Astrocyte (in vitro differentiated cells and primary cell): ENCODE data around the gene MORC2. TPM values are rescaled to one million over a fixed set of nuclear protein-coding genes. Genes with fewer than 3 reads are reported as not detected.

Source experiments
- DNase-seq: peaks from one replicate; pipeline ENCODE4 v3.0.0-alpha.2; 2010; ENCODE audit warnings: low read depth
- FAIRE-seq: peaks from 2 replicates; lab custom pipeline; 2011; peaks lifted over from hg19 to GRCh38; lab: Jason Lieb, UNC
- H2AFZ ChIP-seq: 2 replicates; pipeline ENCODE4 v1.6.0; 2012; ENCODE audit warnings: low read depth, low read length, inconsistent platforms
- H3K27ac ChIP-seq: 2 replicates; pipeline ENCODE4 v1.5.1; 2011; ENCODE audit warnings: low read depth, low read length, inconsistent platforms
- H3K27me3 ChIP-seq: 2 replicates; pipeline ENCODE4 v1.6.0; 2011; ENCODE audit warnings: low read length, inconsistent platforms; ENCODE audit not compliant: insufficient read depth
- H3K36me3 ChIP-seq: 2 replicates; pipeline ENCODE4 v1.5.1; 2011; ENCODE audit warnings: low read length, inconsistent platforms; ENCODE audit not compliant: insufficient read depth
- H3K4me1 ChIP-seq: 2 replicates; pipeline ENCODE4 v1.5.1; 2011; ENCODE audit warnings: low read length, inconsistent platforms; ENCODE audit not compliant: insufficient read depth
- H3K4me2 ChIP-seq: 2 replicates; pipeline ENCODE4 v1.6.0; 2012; ENCODE audit warnings: low read length, inconsistent platforms
- H3K4me3 ChIP-seq: 2 replicates; pipeline ENCODE4 v1.5.1; 2011; ENCODE audit warnings: low read depth, mild to moderate bottlenecking, low read length, inconsistent platforms; ENCODE audit not compliant: insufficient read depth
- H3K79me2 ChIP-seq: 2 replicates; pipeline ENCODE4 v1.6.0; 2012; ENCODE audit warnings: mild to moderate bottlenecking, low read length, inconsistent platforms; ENCODE audit not compliant: insufficient read depth
- H3K9ac ChIP-seq: 2 replicates; pipeline ENCODE4 v1.6.0; 2012; ENCODE audit warnings: mild to moderate bottlenecking, low read length, inconsistent platforms
- H3K9me3 ChIP-seq: 2 replicates; pipeline ENCODE4 v1.5.1; 2012; ENCODE audit warnings: low read depth, mild to moderate bottlenecking, low read length, inconsistent platforms; ENCODE audit not compliant: insufficient read depth
- H4K20me1 ChIP-seq: 2 replicates; pipeline ENCODE4 v1.6.0; 2012; ENCODE audit warnings: low read length, inconsistent platforms; ENCODE audit not compliant: insufficient read depth
- H3K27ac Mint-ChIP-seq: one replicate; pipeline ENCODE4 v1.8.0; 2021; ENCODE audit warnings: mild to moderate bottlenecking, mixed read lengths; ENCODE audit not compliant: unreplicated experiment
- H3K27me3 Mint-ChIP-seq: one replicate; pipeline ENCODE4 v1.8.0; 2021; ENCODE audit warnings: low read depth, mixed read lengths; ENCODE audit not compliant: unreplicated experiment
- H3K36me3 Mint-ChIP-seq: one replicate; pipeline ENCODE4 v1.8.0; 2021; ENCODE audit warnings: low read depth, mixed read lengths; ENCODE audit not compliant: unreplicated experiment
- H3K4me1 Mint-ChIP-seq: one replicate; pipeline ENCODE4 v1.8.0; 2021; ENCODE audit warnings: low read depth, mixed read lengths; ENCODE audit not compliant: unreplicated experiment
- H3K4me3 Mint-ChIP-seq: one replicate; pipeline ENCODE4 v1.8.0; 2021; ENCODE audit warnings: mild to moderate bottlenecking, moderate library complexity, mixed read lengths; ENCODE audit not compliant: unreplicated experiment
- H3K9me3 Mint-ChIP-seq: one replicate; pipeline ENCODE4 v1.8.0; 2021; ENCODE audit warnings: mild to moderate bottlenecking, mixed read lengths; ENCODE audit not compliant: unreplicated experiment
- CTCF ChIP-seq: IDR thresholded peaks from 2 replicates; pipeline ENCODE4 v1.5.1; 2011; ENCODE audit warnings: low read depth, mild to moderate bottlenecking, inconsistent platforms, low read length, moderate library complexity; ENCODE audit not compliant: insufficient read depth
- EZH2 ChIP-seq: IDR thresholded peaks from 2 replicates; pipeline ENCODE4 v1.6.1; 2012; ENCODE audit warnings: mild to moderate bottlenecking, low read length, inconsistent platforms; ENCODE audit not compliant: insufficient read depth
- total RNA-seq: library from RNA; stranded (reverse); gene quantifications from 2 replicates; pipeline ENCODE4 v1.2.1, GENCODE V29; 2021

The MORC2 gene
- total RNA-seq, 1 donor from 2014 or later: 45.9 TPM

GRCh38 chr22:30880847-30881246 is 87.7 kb downstream of the MORC2 start:
- Mint-ChIP-seq H3K27ac (no peak overlapping the region), H3K9me3 (peaks cover 2% of the 10 kb centered on the region), H3K27me3 (peaks cover 25% of the 10 kb centered on the region), H3K4me1 (peaks cover 2% of the 10 kb centered on the region), H3K36me3 (peaks cover 4% of the 10 kb centered on the region), H3K4me3 (no peak overlapping the region)
- Histone ChIP-seq H4K20me1 (no peaks in the 10 kb centered on the region), H3K27ac (no peak overlapping the region), H3K79me2 (no peaks in the 10 kb centered on the region), H3K36me3 (no peaks in the 10 kb centered on the region), H3K4me1 (no peaks in the 10 kb centered on the region), H3K9ac (no peak overlapping the region), H2AFZ (no peak overlapping the region), H3K4me3 (no peak overlapping the region), H3K4me2 (no peak overlapping the region), H3K27me3 (no peaks in the 10 kb centered on the region), H3K9me3 (no peaks in the 10 kb centered on the region)
- FAIRE-seq: no peak
- DNase-seq: no peak
- TF ChIP-seq CTCF (no peak), EZH2 (no peak)

GRCh38 chr22:30880181-30880601 is 88.4 kb downstream of the MORC2 start:
- H3K4me1 Mint-ChIP-seq: peaks cover 2% of the 10 kb centered on the region
- DNase-seq (no peak), FAIRE-seq (no peak)
- peaks cover 2% of the 10 kb centered on the region for H3K9me3 Mint-ChIP-seq
- Histone ChIP-seq H3K36me3 (no peaks in the 10 kb centered on the region), H3K4me3 (no peak overlapping the region), H3K79me2 (no peaks in the 10 kb centered on the region), H3K9me3 (no peaks in the 10 kb centered on the region), H3K4me2 (no peak overlapping the region), H3K4me1 (no peaks in the 10 kb centered on the region), H2AFZ (no peak overlapping the region), H3K27me3 (no peaks in the 10 kb centered on the region), H3K9ac (no peak overlapping the region), H3K27ac (no peak overlapping the region), H4K20me1 (no peaks in the 10 kb centered on the region)
- peaks cover 27% of the 10 kb centered on the region for H3K27me3 Mint-ChIP-seq
- no peak for TF ChIP-seq EZH2
- TF ChIP-seq CTCF: no peak
- no peak overlapping the region for H3K27ac Mint-ChIP-seq
- H3K36me3 Mint-ChIP-seq: peaks cover 4% of the 10 kb centered on the region
- no peak overlapping the region for H3K4me3 Mint-ChIP-seq

GRCh38 chr22:30879415-30879797 is 89.2 kb downstream of the MORC2 start:
- Histone ChIP-seq H4K20me1 (no peaks in the 10 kb centered on the region), H3K4me1 (no peaks in the 10 kb centered on the region), H3K9ac (no peak overlapping the region), H3K9me3 (no peaks in the 10 kb centered on the region), H3K4me3 (no peak overlapping the region), H3K27me3 (no peaks in the 10 kb centered on the region), H3K4me2 (no peak overlapping the region), H2AFZ (no peak overlapping the region), H3K27ac (no peak overlapping the region), H3K36me3 (no peaks in the 10 kb centered on the region), H3K79me2 (no peaks in the 10 kb centered on the region)
- TF ChIP-seq EZH2 (no peak), CTCF (no peak)
- H3K36me3 Mint-ChIP-seq: peaks cover 4% of the 10 kb centered on the region
- peaks cover 2% of the 10 kb centered on the region for H3K4me1 Mint-ChIP-seq
- no peak for FAIRE-seq
- H3K27ac Mint-ChIP-seq: no peak overlapping the region
- peaks cover 31% of the 10 kb centered on the region for H3K27me3 Mint-ChIP-seq
- no peak for DNase-seq
- H3K4me3 Mint-ChIP-seq: no peak overlapping the region
- peaks cover 2% of the 10 kb centered on the region for H3K9me3 Mint-ChIP-seq
